GM12878 (cell line): ENCODE results near the gene PRMT2. TPM values are rescaled to one million over a fixed set of nuclear protein-coding genes. Genes with fewer than 3 reads are reported as not detected.

Source experiments
- ATAC-seq: fragments of 200-7000 bp; cut with Tn5 transposase; 3 replicates; pipeline ENCODE4 v1.9.1; 2020; ENCODE audit warnings: mild to moderate bottlenecking, moderate library complexity
- BruUV-seq: library from RNA; stranded (reverse); fragments of 400-500 nt; replicated peaks from 2 replicates; lab custom pipeline; 2021; lab: Mats Ljungman, UMichigan
- CTCF ChIA-PET: fragments of 300-600 bp; sonication (Branson Sonifier 250); formaldehyde crosslinking; extraction: SDS; loops from one replicate; lab custom pipeline; 2021; ENCODE audit warnings: inconsistent platforms; lab: Yijun Ruan, JAX
- POLR2A ChIA-PET: fragments of 350-600 bp; formaldehyde crosslinking; extraction: SDS; loops from one replicate; lab custom pipeline; 2021; ENCODE audit warnings: inconsistent platforms; lab: Charles Lee
- RAD21 ChIA-PET: fragments of 300-600 bp; sonication (Branson Sonifier 250); formaldehyde crosslinking; loops from one replicate; lab custom pipeline; 2023; ENCODE audit warnings: antibody characterized with exemption; ENCODE audit not compliant: unreplicated experiment; lab: Charles Lee
- SMC1A ChIA-PET: fragments of 300-600 bp; sonication (Branson Sonifier 250); formaldehyde crosslinking; loops from one replicate; lab custom pipeline; 2023; ENCODE audit not compliant: unreplicated experiment, uncharacterized antibody; lab: Charles Lee
- DNase-seq: peaks from one replicate; pipeline ENCODE4 v3.0.0-alpha.2; 2011; ENCODE audit warnings: low read depth, low spot score
- FAIRE-seq: peaks from 3 replicates; lab custom pipeline; 2011; peaks lifted over from hg19 to GRCh38; lab: Jason Lieb, UNC
- H2AFZ ChIP-seq: 2 replicates; pipeline ENCODE4 v1.6.0; 2011; ENCODE audit warnings: low read depth, low read length, control low read depth; ENCODE audit not compliant: control insufficient read depth
- H3K27ac ChIP-seq: 2 replicates; pipeline ENCODE4 v1.5.1; 2011; ENCODE audit warnings: control low read depth; ENCODE audit not compliant: control insufficient read depth, insufficient read depth
- H3K27me3 ChIP-seq, 2 experiments: replicated peaks in 1 of 2; 2 replicates each; pipeline versions ENCODE4 v1.6.0 to v1.6.1; 2011; ENCODE audit warnings: low read length in 1 of 2; ENCODE audit not compliant: control insufficient read depth in 2 of 2, insufficient read depth in 2 of 2
- H3K36me3 ChIP-seq, 2 experiments: 2 replicates each; pipeline ENCODE4 v1.5.1; 2011; ENCODE audit warnings: low read length in 1 of 2; ENCODE audit not compliant: control insufficient read depth in 2 of 2, insufficient read depth in 2 of 2
- H3K4me1 ChIP-seq: 2 replicates; pipeline ENCODE4 v1.6.1; 2011; ENCODE audit warnings: mild to moderate bottlenecking, low read length, moderate library complexity, mixed read lengths; ENCODE audit not compliant: control insufficient read depth, insufficient read depth
- H3K4me2 ChIP-seq: 2 replicates; pipeline ENCODE4 v1.6.0; 2011; ENCODE audit warnings: control low read depth; ENCODE audit not compliant: control insufficient read depth, insufficient read depth
- H3K4me3 ChIP-seq: fragments of 200-600 bp; sonication (generic); 2 replicates; pipeline ENCODE4 v1.5.1; 2016
- H3K79me2 ChIP-seq: 2 replicates; pipeline ENCODE4 v1.6.0; 2011; ENCODE audit warnings: low read length; ENCODE audit not compliant: control insufficient read depth, insufficient read depth
- H3K9ac ChIP-seq: 2 replicates; pipeline ENCODE4 v1.8.0; 2011; ENCODE audit warnings: low read length, control low read depth, mixed read lengths; ENCODE audit not compliant: control insufficient read depth, insufficient read depth
- H3K9me3 ChIP-seq: replicated peaks from 3 replicates; pipeline ENCODE4 v1.5.1; 2011; ENCODE audit warnings: mild to moderate bottlenecking, low read length; ENCODE audit not compliant: control insufficient read depth, insufficient read depth
- H4K20me1 ChIP-seq: 2 replicates; pipeline ENCODE4 v1.6.0; 2011; ENCODE audit not compliant: control insufficient read depth, insufficient read depth
- ASH2L ChIP-seq: fragments of 300-600, 200-600 bp; sonication (generic); IDR thresholded peaks from 2 replicates; pipeline ENCODE4 v1.6.1; 2017; ENCODE audit warnings: low read depth, mild to moderate bottlenecking, borderline replicate concordance
- BRCA1 ChIP-seq: IDR thresholded peaks from 2 replicates; pipeline ENCODE4 v1.6.1; 2011; ENCODE audit warnings: low read depth, low read length, improper control_type of control experiment
- EZH2 ChIP-seq: IDR thresholded peaks from 2 replicates; pipeline ENCODE4 v1.6.1; 2012; ENCODE audit warnings: low read depth, mild to moderate bottlenecking, control low read depth, inconsistent platforms, low read length, borderline replicate concordance; ENCODE audit not compliant: control insufficient read depth
- KAT2A ChIP-seq: conservative IDR thresholded peaks from 2 replicates; pipeline ENCODE4 v1.6.1; 2011; ENCODE audit warnings: low read depth, low read length; ENCODE audit not compliant: control insufficient read depth
- NRF1 ChIP-seq: conservative IDR thresholded peaks from 2 replicates; pipeline ENCODE4 v1.6.1; 2011; ENCODE audit warnings: mild to moderate bottlenecking, low read depth, low read length, improper control_type of control experiment
- POLR2A ChIP-seq: IDR thresholded peaks from 2 replicates; pipeline ENCODE4 v1.6.1; 2011; ENCODE audit warnings: low read depth, mild to moderate bottlenecking, low read length
- SP1 ChIP-seq: IDR thresholded peaks from one replicate; pipeline ENCODE4 v1.6.1; 2011; ENCODE audit warnings: low read depth, low read length
- SREBF1 ChIP-seq: IDR thresholded peaks from 2 replicates; pipeline ENCODE4 v1.6.1; 2012; ENCODE audit warnings: mild to moderate bottlenecking, low read length
- ZNF217 ChIP-seq: fragments of 450-650 bp; IDR thresholded peaks from 2 replicates; pipeline ENCODE4 v1.6.1; 2017; ENCODE audit warnings: antibody characterized with exemption, mild to moderate bottlenecking
- WGBS: methylation state at CpG from one replicate; pipeline ENCODE4 v1.1.6; 2016; ENCODE audit warnings: low lambda C conversion rate; ENCODE audit not compliant: insufficient replicate concordance, insufficient coverage; ENCODE audit errors: missing lambda C conversion rate; 5-methylcytosine and 5-hydroxymethylcytosine counted together
- in situ Hi-C: fragments of 300-500 bp; cut with MboI; formaldehyde crosslinking; loops from 9 replicates; pipeline ENCODE4 v1.14.3; 2018; ENCODE audit warnings: mixed read lengths
- intact Hi-C: fragments of 100-400 bp; cut with micrococcal nuclease; formaldehyde crosslinking; loops from one replicate; pipeline ENCODE4 v1.14.2; 2022; ENCODE audit not compliant: unreplicated experiment
- polyA plus RNA-seq, 11 experiments: library from polyadenylated mRNA; depleted of rRNA in 4 of 11; unstranded in 6 of 11; stranded (reverse) in 5 of 11; fragments of >200 nt; fragmentation: Nextera tagmentation in 4 of 11; fragmentation: Illumina TruSeq in 1 of 11; extraction: Ambion mirVana in 4 of 11; extraction: Trizol in 1 of 11; gene quantifications; 1 replicate in 1 of 11; 2 replicates in 10 of 11; pipeline versions ENCODE4 v1.2.1 to v1.2.3, GENCODE V29; 2011 to 2016; ENCODE audit warnings: inconsistent platforms in 2 of 11, missing spikeins in 2 of 11, low read depth in 1 of 11
- total RNA-seq, 4 experiments: library from RNA; depleted of rRNA in 3 of 4; stranded (reverse); fragments of >200 nt in 3 of 4; fragmentation: Illumina TruSeq in 1 of 4; extraction: Trizol in 1 of 4; gene quantifications; 2 replicates each; pipeline versions ENCODE4 v1.2.1 to v1.2.3, GENCODE V29; 2013 to 2021

The PRMT2 gene
- total and polyA plus RNA-seq, 10 of the 15 experiments (the other 5 are each of a cell fraction or from before 2014, with no cell fraction given) = 16.1 to 48.6 (median 36.2) TPM

GRCh38 chr21:46635324-46636180 is at the start of gene PRMT2 (continued):
- TF ChIP-seq ASH2L = no peak
- no peak for TF ChIP-seq EZH2

GRCh38 chr21:46594276-46594675 is 41.2 kb upstream of the PRMT2 start:
- Histone ChIP-seq H3K9me3 (peaks cover 2% of the 10 kb centered on the region; the same call in 2 of the 3 replicates), H3K9ac (no peak overlapping the region), H3K4me3 (no peak overlapping the region), H3K27ac (no peak overlapping the region), H3K79me2 (no peaks in the 10 kb centered on the region), H2AFZ (no peak overlapping the region), H3K4me1 (no peaks in the 10 kb centered on the region), H3K36me3 (no peaks in the 10 kb centered on the region), H3K4me2 (no peak overlapping the region), H3K27me3 (no peaks in the 10 kb centered on the region), H4K20me1 (no peaks in the 10 kb centered on the region)
- no peak for ATAC-seq
- no peak for FAIRE-seq
- intact Hi-C loops = no loop called here
- DNase-seq = no peak
- no TSS peak for BruUV-seq
- in situ Hi-C loops = no loop called here
- CTCF ChIA-PET = no interaction called here
- RAD21 ChIA-PET = no interaction called here
- SMC1A ChIA-PET = no interaction called here
- 70% methylated on average over 8 of the region's 8 CpGs for WGBS
- TF ChIP-seq KAT2A (no peak), SP1 (no peak), POLR2A (no peak), NRF1 (no peak), ZNF217 (no peak), SREBF1 (no peak), BRCA1 (no peak)
- POLR2A ChIA-PET = no interaction called here
